Osteocyte (in vitro differentiated cells): ENCODE measurements around the gene CPNE7. TPM values are rescaled to one million over a fixed set of nuclear protein-coding genes. Genes with fewer than 3 reads are reported as not detected.

Experiments used
- DNase-seq: peaks from one replicate; pipeline ENCODE4 v3.0.0; 2021; ENCODE audit warnings: mixed read lengths; ENCODE audit not compliant: unreplicated experiment; ENCODE audit errors: extremely low spot score
- H3K27ac Mint-ChIP-seq: one replicate; pipeline ENCODE4 v1.8.0; 2021; ENCODE audit warnings: mild to moderate bottlenecking, mixed read lengths; ENCODE audit not compliant: unreplicated experiment
- H3K27me3 Mint-ChIP-seq: one replicate; pipeline ENCODE4 v1.8.0; 2021; ENCODE audit warnings: mixed read lengths; ENCODE audit not compliant: unreplicated experiment
- H3K36me3 Mint-ChIP-seq: one replicate; pipeline ENCODE4 v1.8.0; 2021; ENCODE audit warnings: mixed read lengths; ENCODE audit not compliant: unreplicated experiment
- H3K4me1 Mint-ChIP-seq: one replicate; pipeline ENCODE4 v1.8.0; 2021; ENCODE audit warnings: mixed read lengths; ENCODE audit not compliant: unreplicated experiment
- H3K4me3 Mint-ChIP-seq: one replicate; pipeline ENCODE4 v1.8.0; 2021; ENCODE audit warnings: mild to moderate bottlenecking, moderate library complexity, mixed read lengths; ENCODE audit not compliant: unreplicated experiment
- H3K9me3 Mint-ChIP-seq: one replicate; pipeline ENCODE4 v1.8.0; 2021; ENCODE audit warnings: mixed read lengths; ENCODE audit not compliant: unreplicated experiment
- CTCF ChIP-seq: fragments of 200-600 bp; sonication (generic); IDR thresholded peaks from 2 replicates; pipeline ENCODE4 v1.5.0; 2021; ENCODE audit warnings: antibody characterized with exemption, mild to moderate bottlenecking, moderate library complexity
- total RNA-seq: library from RNA; stranded (reverse); gene quantifications from 2 replicates; pipeline ENCODE4 v1.2.1, GENCODE V29; 2021

Gene CPNE7
- total RNA-seq, 1 donor from 2014 or later: 19.7 TPM

- no peaks in the 10 kb centered on the region for H3K36me3 Mint-ChIP-seq
- DNase-seq: no peak
- peaks cover 15% of the 10 kb centered on the region for H3K4me1 Mint-ChIP-seq
- H3K9me3 Mint-ChIP-seq: no peaks in the 10 kb centered on the region
- no peak for TF ChIP-seq CTCF
- H3K27me3 Mint-ChIP-seq: no peaks in the 10 kb centered on the region
- no peak overlapping the region for H3K27ac Mint-ChIP-seq
- H3K4me3 Mint-ChIP-seq: no peak overlapping the region
Observed at GRCh38 chr16:89596957-89597649, 21.5 kb downstream of the CPNE7 start.

- no peaks in the 10 kb centered on the region for H3K27me3 Mint-ChIP-seq
- TF ChIP-seq CTCF: no peak
- no peaks in the 10 kb centered on the region for H3K36me3 Mint-ChIP-seq
- no peak overlapping the region for H3K27ac Mint-ChIP-seq
- no peak for DNase-seq
- peaks cover 26% of the 10 kb centered on the region for H3K4me1 Mint-ChIP-seq
- no peak overlapping the region for H3K4me3 Mint-ChIP-seq
- no peaks in the 10 kb centered on the region for H3K9me3 Mint-ChIP-seq
Observed at GRCh38 chr16:89598199-89598598, 22.6 kb downstream of the CPNE7 start.

- no peak overlapping the region for H3K4me3 Mint-ChIP-seq
- no peaks in the 10 kb centered on the region for H3K36me3 Mint-ChIP-seq
- TF ChIP-seq CTCF: peak; percentile 27
- no peaks in the 10 kb centered on the region for H3K27me3 Mint-ChIP-seq
- H3K27ac Mint-ChIP-seq: no peak overlapping the region
- H3K4me1 Mint-ChIP-seq: peaks cover 26% of the 10 kb centered on the region
- DNase-seq: no peak
- H3K9me3 Mint-ChIP-seq: no peaks in the 10 kb centered on the region
Observed at GRCh38 chr16:89599451-89599858, 23.9 kb downstream of the CPNE7 start.

GRCh38 chr16:89599902-89600301 is 24.3 kb downstream of the CPNE7 start:
- H3K27me3 Mint-ChIP-seq: no peaks in the 10 kb centered on the region
- no peak overlapping the region for H3K4me3 Mint-ChIP-seq
- no peak overlapping the region for H3K27ac Mint-ChIP-seq
- DNase-seq: no peak
- H3K4me1 Mint-ChIP-seq: peaks cover 26% of the 10 kb centered on the region
- no peaks in the 10 kb centered on the region for H3K36me3 Mint-ChIP-seq
- no peaks in the 10 kb centered on the region for H3K9me3 Mint-ChIP-seq
- no peak for TF ChIP-seq CTCF

GRCh38 chr16:89600427-89600826 is 24.9 kb downstream of the CPNE7 start:
- Mint-ChIP-seq H3K36me3 (no peaks in the 10 kb centered on the region), H3K4me3 (no peak overlapping the region), H3K4me1 (peaks cover 26% of the 10 kb centered on the region), H3K9me3 (no peaks in the 10 kb centered on the region), H3K27me3 (no peaks in the 10 kb centered on the region), H3K27ac (no peak overlapping the region)
- no peak for TF ChIP-seq CTCF
- no peak for DNase-seq
